SK-N-SH (cell line): Measurements from ENCODE around the gene FERD3L. TPM values are rescaled to one million over a fixed set of nuclear protein-coding genes. Genes with fewer than 3 reads are reported as not detected.

ENCODE experiments used
- CTCF ChIA-PET: fragments of 300-600, 350-600 bp; formaldehyde crosslinking; extraction: SDS; loops from one replicate; lab custom pipeline; 2021; lab: Yijun Ruan, JAX
- POLR2A ChIA-PET: fragments of 350-600 bp; sonication (Branson Sonifier 250); formaldehyde crosslinking; extraction: SDS; loops from one replicate; lab custom pipeline; 2020; ENCODE audit warnings: antibody characterized with exemption, inconsistent platforms; lab: Yijun Ruan, JAX
- DNase-seq: peaks from one replicate; pipeline ENCODE4 v3.0.0; 2012
- H2AFZ ChIP-seq: fragments of 200-600 bp; sonication (generic); 2 replicates; pipeline ENCODE4 v1.8.1; 2016; ENCODE audit warnings: antibody characterized with exemption, mild to moderate bottlenecking, low read depth
- H3F3A ChIP-seq: fragments of 200-600 bp; sonication (generic); replicated peaks from 2 replicates; pipeline ENCODE3; 2016; ENCODE audit warnings: antibody characterized with exemption, mild to moderate bottlenecking; ENCODE audit not compliant: insufficient read depth
- H3K27ac ChIP-seq, 2 experiments: fragments of 200-500 bp in 1 of 2; fragments of 200-600 bp in 1 of 2; sonication (Bioruptor generic) in 1 of 2; sonication (generic), shearing (Covaris generic) in 1 of 2; 2 replicates each; pipeline versions ENCODE4 v1.5.1 to v1.6.1; 2014 to 2016; ENCODE audit warnings: low read depth in 2 of 2, inconsistent platforms in 1 of 2, low read length in 1 of 2, mild to moderate bottlenecking in 1 of 2, mixed read lengths in 1 of 2
- H3K27me3 ChIP-seq: fragments of 200-600 bp; sonication (generic), shearing (Covaris generic); 2 replicates; pipeline ENCODE4 v1.6.1; 2016; ENCODE audit warnings: mixed run types; ENCODE audit not compliant: insufficient read depth
- H3K36me3 ChIP-seq, 2 experiments: fragments of 200-500 bp in 1 of 2; fragments of 200-600 bp in 1 of 2; sonication (Bioruptor generic) in 1 of 2; sonication (generic) in 1 of 2; replicated peaks in 1 of 2; 2 replicates each; pipeline versions ENCODE3 to v1.5.1; 2014 to 2016; ENCODE audit warnings: low read length in 1 of 2, mild to moderate bottlenecking in 1 of 2; ENCODE audit not compliant: insufficient read depth in 2 of 2, control insufficient read depth in 1 of 2
- H3K4me1 ChIP-seq, 2 experiments: fragments of 200-500 bp in 1 of 2; fragments of 200-600 bp in 1 of 2; sonication (Bioruptor generic) in 1 of 2; sonication (generic), shearing (Covaris generic) in 1 of 2; 2 replicates each; pipeline versions ENCODE4 v1.5.1 to v1.6.1; 2014 to 2016; ENCODE audit warnings: low read depth in 1 of 2, low read length in 1 of 2, mixed run types in 1 of 2; ENCODE audit not compliant: insufficient read depth in 2 of 2, control insufficient read depth in 1 of 2
- H3K4me2 ChIP-seq: fragments of 200-600 bp; sonication (generic), shearing (Covaris generic); 2 replicates; pipeline ENCODE4 v1.6.1; 2017; ENCODE audit warnings: mixed run types
- H3K4me3 ChIP-seq, 2 experiments: fragments of 200-500 bp in 1 of 2; fragments of 200-600 bp in 1 of 2; sonication (Bioruptor generic) in 1 of 2; sonication (generic), shearing (Covaris generic) in 1 of 2; 2 replicates each; pipeline versions ENCODE4 v1.5.1 to v1.8.1; 2014 to 2016; ENCODE audit warnings: low read depth in 2 of 2, inconsistent platforms in 1 of 2, low read length in 1 of 2, mild to moderate bottlenecking in 1 of 2, mixed read lengths in 1 of 2, moderate library complexity in 1 of 2
- H3K79me2 ChIP-seq: fragments of 200-600 bp; sonication (generic); 2 replicates; pipeline ENCODE4 v1.8.1; 2017; ENCODE audit warnings: mild to moderate bottlenecking; ENCODE audit not compliant: insufficient read depth
- H3K9ac ChIP-seq: fragments of 200-600 bp; sonication (generic); 2 replicates; pipeline ENCODE4 v1.6.1; 2017; ENCODE audit warnings: mixed run types
- H3K9me2 ChIP-seq: fragments of 200-600 bp; sonication (generic); 2 replicates; pipeline ENCODE4 v1.6.1; 2017; ENCODE audit warnings: mixed run types
- H3K9me3 ChIP-seq: fragments of 200-600 bp; sonication (generic); 2 replicates; pipeline ENCODE4 v1.6.1; 2017; ENCODE audit warnings: mixed run types, mild to moderate bottlenecking, moderate library complexity
- H4K20me1 ChIP-seq: fragments of 200-600 bp; sonication (generic); 2 replicates; pipeline ENCODE4 v1.6.1; 2017; ENCODE audit warnings: mild to moderate bottlenecking, mixed run types; ENCODE audit not compliant: insufficient read depth
- ELF1 ChIP-seq: IDR thresholded peaks from 2 replicates; pipeline ENCODE4 v1.4.0; 2012
- JUND ChIP-seq: IDR thresholded peaks from 2 replicates; pipeline ENCODE4 v1.4.0; 2012
- MEF2A ChIP-seq: IDR thresholded peaks from 2 replicates; pipeline ENCODE4 v1.4.0; 2012; ENCODE audit warnings: low read depth, borderline replicate concordance
- MXI1 ChIP-seq: IDR thresholded peaks from 2 replicates; pipeline ENCODE4 v1.6.1; 2012; ENCODE audit warnings: mild to moderate bottlenecking, low read depth, low read length, improper control_type of control experiment
- NFIC ChIP-seq: IDR thresholded peaks from 2 replicates; pipeline ENCODE4 v1.4.0; 2012; ENCODE audit warnings: borderline replicate concordance
- NRF1 ChIP-seq: IDR thresholded peaks from 2 replicates; pipeline ENCODE4 v1.6.1; 2012; ENCODE audit warnings: low read depth, mild to moderate bottlenecking, low read length
- PBX3 ChIP-seq: IDR thresholded peaks from 2 replicates; pipeline ENCODE4; 2012
- POLR2AphosphoS5 ChIP-seq: IDR thresholded peaks from 2 replicates; pipeline ENCODE4 v1.6.1; 2012; ENCODE audit warnings: low read depth, low read length
- RCOR1 ChIP-seq: fragments of 150-350 bp; IDR thresholded peaks from 2 replicates; pipeline ENCODE4 v1.6.1; 2017; ENCODE audit warnings: antibody characterized with exemption, low read length
- SIN3A ChIP-seq: IDR thresholded peaks from 2 replicates; pipeline ENCODE4 v1.6.1; 2012; ENCODE audit warnings: low read depth, mild to moderate bottlenecking, low read length, moderate library complexity, borderline replicate concordance
- SMC3 ChIP-seq: IDR thresholded peaks from 2 replicates; pipeline ENCODE4 v1.6.1; 2012; ENCODE audit warnings: low read depth, low read length, improper control_type of control experiment
- TAF1 ChIP-seq: IDR thresholded peaks from 2 replicates; pipeline ENCODE4 v1.6.1; 2012; ENCODE audit warnings: low read depth, mild to moderate bottlenecking, low read length, moderate library complexity, borderline replicate concordance
- TCF12 ChIP-seq: IDR thresholded peaks from 2 replicates; pipeline ENCODE4 v1.4.0; 2012
- TEAD4 ChIP-seq: IDR thresholded peaks from 2 replicates; pipeline ENCODE4 v1.4.0; 2012; ENCODE audit warnings: mild to moderate bottlenecking, borderline replicate concordance; ENCODE audit not compliant: insufficient read depth
- USF2 ChIP-seq: fragments of 150-350 bp; IDR thresholded peaks from 2 replicates; pipeline ENCODE4 v1.6.1; 2017; ENCODE audit warnings: antibody characterized with exemption, low read length, low read depth, borderline replicate concordance
- WGBS: methylation state at CpG from one replicate; pipeline ENCODE4 v1.1.6; 2017; ENCODE audit warnings: low lambda C conversion rate; 5-methylcytosine and 5-hydroxymethylcytosine counted together
- polyA plus RNA-seq, 3 experiments: library from polyadenylated mRNA; depleted of rRNA; stranded (reverse); fragments of >200 nt; gene quantifications; 2 replicates each; pipeline ENCODE4 v1.2.3, GENCODE V29; 2012
- TF ChIP-seq, protein P1 (sequence below): IDR thresholded peaks from 2 replicates; pipeline ENCODE4 v1.4.0; 2012; ENCODE audit warnings: low read depth, borderline replicate concordance

FERD3L gene
- polyA plus RNA-seq, 1 of the 3 experiments (the other 2 are of a cell fraction): not detected

GRCh38 chr7:19117091-19117869 lies 27.9 kb downstream of the FERD3L start, which contains the start of gene TWIST1 (continued):
- TF ChIP-seq, protein P1, sequence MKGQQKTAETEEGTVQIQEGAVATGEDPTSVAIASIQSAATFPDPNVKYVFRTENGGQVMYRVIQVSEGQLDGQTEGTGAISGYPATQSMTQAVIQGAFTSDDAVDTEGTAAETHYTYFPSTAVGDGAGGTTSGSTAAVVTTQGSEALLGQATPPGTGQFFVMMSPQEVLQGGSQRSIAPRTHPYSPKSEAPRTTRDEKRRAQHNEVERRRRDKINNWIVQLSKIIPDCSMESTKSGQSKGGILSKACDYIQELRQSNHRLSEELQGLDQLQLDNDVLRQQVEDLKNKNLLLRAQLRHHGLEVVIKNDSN: 0 out of 2 replicates have a peak, but pooled peaks have one; percentile 9
- TF ChIP-seq MXI1 (peak; percentile 90), MEF2A (no peak; the same call in 1 of the 2 replicates), USF2 (no peak), NFIC (no peak; the same call in 1 of the 2 replicates), TEAD4 (peak; percentile 53; the same call in 1 of the 2 replicates), TCF12 (peak; percentile 68), PBX3 (peak; percentile 59), NRF1 (no peak), ELF1 (peak; percentile 48), SMC3 (peak; percentile 14; the same call in 1 of the 2 replicates)

DNA sequence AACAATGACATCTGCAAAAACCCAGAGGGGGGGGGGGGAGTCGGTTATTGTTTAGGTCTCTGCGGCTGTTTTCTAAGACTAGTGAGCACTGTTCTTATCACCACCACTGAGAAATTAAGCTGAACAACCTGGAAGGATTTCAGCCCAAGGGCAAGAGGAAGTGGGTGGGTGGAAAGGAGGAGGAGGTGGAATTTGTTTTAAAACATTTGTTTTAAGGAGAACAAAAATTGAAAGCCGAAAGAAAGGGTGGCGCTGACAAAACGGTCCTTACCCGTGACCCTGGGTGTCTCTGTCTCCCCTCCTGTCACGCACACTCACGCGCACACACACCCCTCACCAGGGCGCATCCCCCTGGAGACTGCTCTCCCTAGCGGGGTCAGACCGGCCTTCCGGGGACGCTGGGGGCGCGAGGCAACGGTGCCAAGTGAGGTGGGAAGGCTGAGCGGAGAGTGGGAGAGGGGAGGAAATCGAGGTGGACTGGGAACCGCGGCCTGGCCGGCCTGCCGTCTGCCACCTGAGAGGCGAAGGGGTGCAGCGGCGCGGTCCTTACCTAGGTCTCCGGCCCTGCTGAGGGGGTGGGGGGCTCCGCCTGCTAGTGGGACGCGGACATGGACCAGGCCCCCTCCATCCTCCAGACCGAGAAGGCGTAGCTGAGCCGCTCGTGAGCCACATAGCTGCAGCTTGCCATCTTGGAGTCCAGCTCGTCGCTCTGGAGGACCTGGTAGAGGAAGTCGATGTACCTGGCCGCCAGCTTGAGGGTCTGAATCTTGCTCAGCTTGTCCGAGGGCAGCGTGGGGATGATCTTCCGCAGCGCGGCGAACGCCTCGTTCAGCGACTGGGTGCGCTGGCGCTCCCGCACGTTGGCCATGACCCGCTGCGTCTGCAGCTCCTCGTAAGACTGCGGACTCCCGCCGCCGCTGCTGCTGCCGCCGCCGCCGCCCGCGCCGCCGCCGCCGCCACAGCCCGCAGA lies 28.8 kb downstream of the FERD3L start:
- H3F3A ChIP-seq: peaks cover 44% of the 10 kb centered on the region
- H3K9ac ChIP-seq: peak overlapping the region; percentile 95
- H3K36me3 ChIP-seq: peaks cover 44 to 47% of the 10 kb centered on the region in 2 experiments
- H3K4me3 ChIP-seq: peak overlapping the region; percentile 92 to 100
- DNase-seq: peak; percentile 72
- ChIA-PET CTCF (interaction anchor here (0.8 to 10.2 kb wide), 7 partner anchors 8 to 525 kb away, joined by 3 to 92 read pairs (median 4); no protein-coding TSS in a partner anchor), POLR2A (interaction anchor here (1.1 to 6.6 kb wide), 17 partner anchors 9 to 620 kb away, joined by 3 to 151 read pairs (median 8); partner anchors contain the start of gene HDAC9)
- peaks cover 7 to 26% of the 10 kb centered on the region in 2 experiments; a peak in 3 of 4 replicates for H3K4me1 ChIP-seq
- H3K9me3 ChIP-seq: no peaks in the 10 kb centered on the region
- peak overlapping the region; percentile 96 to 100 for H3K27ac ChIP-seq
- peaks cover 86% of the 10 kb centered on the region for H3K79me2 ChIP-seq
- H3K27me3 ChIP-seq: no peaks in the 10 kb centered on the region
- peak overlapping the region; percentile 88 for H3K4me2 ChIP-seq
- TF ChIP-seq JUND: 0 out of 2 replicates have a peak, but pooled peaks have one; percentile 13
- TF ChIP-seq SIN3A: no peak; the same call in 1 of the 2 replicates
- TF ChIP-seq ELF1: 0 out of 2 replicates have a peak, but pooled peaks have one; percentile 4
- TF ChIP-seq POLR2AphosphoS5: no peak; the same call in 1 of the 2 replicates
- TF ChIP-seq TAF1: peak; percentile 24
- TF ChIP-seq RCOR1: no peak
- peaks cover 30% of the 10 kb centered on the region for H4K20me1 ChIP-seq
- no peak overlapping the region for H2AFZ ChIP-seq
- 1% methylated on average over 34 of the region's 70 CpGs for WGBS
- no peaks in the 10 kb centered on the region for H3K9me2 ChIP-seq
